Fibroblast of the conjunctiva (primary cell): Measurements from ENCODE around the gene PCIF1.
"Not testable (repeated sequence)": the region's sequence is repeated elsewhere in the genome, so short reads cannot be mapped to it uniquely, and the experiment has no call there.

ENCODE experiments used
- DNase-seq: peaks from one replicate; pipeline ENCODE4 v3.0.0-alpha.2; 2010; ENCODE audit warnings: low read depth

The PCIF1 gene

DNA sequence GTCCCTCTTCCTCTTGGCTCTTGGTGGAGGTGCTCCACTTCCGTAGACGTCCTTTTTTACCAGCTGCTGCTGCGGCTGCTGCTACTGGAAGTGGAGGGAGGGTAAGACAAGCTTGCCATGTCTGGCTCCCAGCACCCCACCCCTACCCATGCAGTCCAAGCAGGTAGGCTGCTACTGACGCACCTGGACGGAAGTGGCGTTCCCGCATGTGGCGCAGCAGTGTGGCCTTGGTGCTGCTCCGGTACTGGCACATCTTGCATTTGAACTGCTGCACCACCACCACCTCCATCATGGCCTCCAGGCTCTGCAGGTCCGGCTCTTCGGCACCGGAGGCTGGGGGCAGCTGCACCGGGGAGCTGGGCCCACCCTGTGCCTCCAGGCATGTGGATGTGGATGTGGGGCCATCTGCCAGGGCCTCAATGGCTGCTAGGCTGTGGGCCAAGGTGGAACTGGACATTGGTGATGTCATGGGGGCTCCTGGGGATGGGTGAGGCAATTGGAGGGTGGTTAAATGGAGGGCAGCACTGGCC, 33.1 kb downstream of the PCIF1 start:
- no peak for DNase-seq

- no peak for DNase-seq
These were observed 33.7 kb downstream of the PCIF1 start for GRCh38 chr20:45968081-45968671.

DNA sequence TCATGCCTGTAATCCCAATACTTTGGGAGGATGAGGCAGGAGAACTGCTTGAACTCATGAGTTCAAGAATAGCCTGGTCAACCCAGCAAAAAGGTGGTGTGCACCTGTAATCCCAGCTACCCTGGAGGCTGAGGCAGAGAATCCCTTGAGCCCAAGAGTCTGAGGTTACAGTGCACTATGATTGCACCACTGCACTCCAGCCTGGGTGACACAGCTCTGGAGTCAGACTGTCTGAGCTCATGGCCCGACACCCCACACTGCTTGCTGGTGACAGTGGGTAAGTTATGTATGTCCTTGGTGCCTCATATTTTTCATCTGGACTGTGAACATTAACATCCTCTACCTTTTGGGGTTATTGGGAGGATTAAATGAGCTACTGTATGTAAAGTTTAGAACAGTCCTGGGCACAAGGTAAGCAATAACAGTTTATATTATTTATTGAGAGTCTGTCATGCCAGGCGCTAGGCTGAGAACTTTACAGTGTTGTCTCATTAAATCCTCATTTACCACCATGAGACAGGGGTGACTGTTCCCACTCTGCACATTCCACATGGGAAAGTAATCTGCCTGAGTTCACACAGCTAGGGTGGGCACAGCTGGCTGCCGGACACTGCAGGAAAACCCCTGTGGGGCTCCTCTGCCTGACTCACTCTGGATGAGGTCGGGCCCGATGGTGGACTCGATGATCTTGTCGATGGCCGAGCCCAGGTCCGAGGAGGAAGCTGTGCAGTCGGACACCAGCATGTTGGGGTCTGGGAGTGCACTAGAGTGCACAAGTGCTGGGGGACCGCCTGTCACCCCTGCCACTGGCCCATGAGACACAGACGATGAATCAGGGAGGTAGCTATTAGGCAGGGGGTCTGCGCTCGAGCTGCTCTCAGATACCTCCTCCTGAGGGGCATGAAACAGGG, 34.6 kb downstream of the PCIF1 start:
- no peak for DNase-seq

- DNase-seq, result peak; percentile 52
These were observed 35.5 kb downstream of the PCIF1 start for GRCh38 chr20:45969712-45970634.

DNA sequence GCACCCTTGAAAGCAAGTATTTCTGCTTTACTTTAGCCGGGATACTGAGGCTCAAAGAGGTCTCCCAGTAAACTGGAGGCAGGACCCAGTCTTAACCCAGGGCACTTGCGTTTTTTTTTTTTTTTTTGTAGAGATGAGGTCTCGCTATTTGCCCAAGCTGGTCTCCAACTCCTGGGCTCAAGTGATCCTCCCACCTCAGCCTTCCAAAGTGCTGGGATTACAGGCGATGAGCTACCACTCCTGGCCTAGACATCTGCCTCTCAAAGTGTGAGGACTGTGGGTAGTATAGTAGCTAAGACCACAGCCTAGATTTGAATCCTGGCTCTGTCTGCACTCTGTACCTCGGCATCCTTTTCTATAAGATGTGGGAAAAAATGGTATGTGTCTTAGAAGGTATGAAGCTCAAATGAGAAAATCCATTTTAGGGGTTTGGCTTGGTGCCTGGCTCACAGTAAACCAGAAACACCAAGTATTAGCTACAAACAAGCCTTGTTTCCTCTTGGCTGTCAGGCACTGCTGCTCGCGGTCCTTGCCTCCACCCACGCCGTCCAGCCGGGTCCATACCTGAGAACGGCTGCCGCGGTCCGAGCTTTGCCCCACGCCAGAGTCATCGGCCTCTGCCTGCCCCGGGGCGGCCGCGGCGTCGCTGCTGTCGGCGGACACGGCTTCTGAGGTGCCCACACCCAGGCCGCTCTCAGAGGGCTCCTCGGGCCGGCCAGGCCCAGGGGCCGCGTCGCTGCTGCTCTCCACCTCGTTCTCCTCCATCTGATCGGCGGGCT, 36.4 kb downstream of the PCIF1 start:
- no peak for DNase-seq

GRCh38 chr20:45971425-45971674, 36.9 kb downstream of the PCIF1 start:
- DNase-seq, result no peak

GRCh38 chr20:45971675-45972499, 37.4 kb downstream of the PCIF1 start, which contains the start of gene ZNF335:
Gene ZNF335 (minus strand): TSS chr20:45972203. CDS start chr20:45971410, 793 bp downstream.
- peak; percentile 92 for DNase-seq

DNA sequence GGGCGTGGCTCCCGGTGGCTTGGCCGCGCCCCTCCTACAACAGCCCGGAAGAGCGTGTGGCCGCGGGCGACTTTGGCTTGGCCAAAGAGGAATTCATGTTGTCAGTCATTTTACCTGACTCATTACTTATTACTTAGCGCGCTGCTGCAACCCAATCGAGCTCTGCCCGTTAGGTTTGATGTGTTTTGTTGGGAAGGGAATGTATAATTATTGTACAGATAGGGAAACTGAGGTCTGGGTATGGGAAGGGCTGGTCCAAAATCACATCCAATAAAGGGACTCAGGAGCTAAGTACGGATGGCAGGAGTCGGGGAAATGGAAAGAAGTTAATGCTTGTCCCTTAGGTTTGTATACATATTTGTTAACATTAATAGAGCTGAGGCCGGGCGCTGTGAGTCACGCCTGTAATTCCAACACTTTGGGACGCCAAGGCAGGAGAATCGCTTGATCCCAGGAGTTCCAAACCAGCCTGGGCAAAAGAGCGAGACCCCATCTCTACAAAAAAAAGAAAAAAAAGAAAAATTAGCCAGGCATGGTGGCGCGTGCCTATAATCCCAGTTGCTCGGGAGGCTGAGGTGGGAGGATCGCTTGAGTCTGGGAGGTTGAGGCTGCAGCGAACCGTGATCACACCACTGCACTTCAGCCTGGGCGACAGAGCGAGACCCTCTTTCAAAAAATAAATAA, 38.2 kb downstream of the PCIF1 start:
- DNase-seq, result peak; percentile 92

DNA sequence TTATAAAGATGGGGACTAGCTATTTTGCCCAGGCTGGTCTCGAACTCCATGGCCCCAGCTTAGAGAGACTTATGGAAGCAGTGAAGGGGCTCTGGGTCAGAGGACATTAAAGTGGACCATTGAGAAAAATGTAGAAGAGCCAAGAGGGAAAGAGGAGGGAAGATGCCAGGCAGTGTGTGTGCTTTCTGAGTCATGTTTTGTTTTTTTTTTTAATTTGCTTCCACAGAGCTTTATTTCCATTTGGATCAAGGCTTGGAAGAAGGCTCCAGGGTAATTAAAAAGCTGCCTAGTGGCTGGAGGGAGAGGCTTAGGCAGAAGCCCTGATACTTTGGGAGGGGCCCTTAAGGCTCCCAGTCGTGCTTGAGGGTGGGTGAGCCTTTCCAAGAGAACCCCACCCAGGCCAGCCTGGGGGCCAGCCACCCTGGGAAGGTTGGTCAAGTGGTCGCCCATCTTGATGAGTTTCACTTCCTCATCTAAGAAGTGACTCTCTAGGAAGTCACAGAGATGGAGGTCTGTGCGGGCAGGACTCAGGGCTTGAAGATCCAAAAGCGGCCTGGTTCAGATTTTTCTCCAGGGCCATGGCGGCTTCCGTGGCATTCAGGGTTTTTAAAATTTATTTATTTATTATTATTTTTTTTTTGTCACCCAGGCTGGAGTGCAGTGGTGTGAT, 40.5 kb downstream of the PCIF1 start:
- DNase-seq, result no peak

DNA sequence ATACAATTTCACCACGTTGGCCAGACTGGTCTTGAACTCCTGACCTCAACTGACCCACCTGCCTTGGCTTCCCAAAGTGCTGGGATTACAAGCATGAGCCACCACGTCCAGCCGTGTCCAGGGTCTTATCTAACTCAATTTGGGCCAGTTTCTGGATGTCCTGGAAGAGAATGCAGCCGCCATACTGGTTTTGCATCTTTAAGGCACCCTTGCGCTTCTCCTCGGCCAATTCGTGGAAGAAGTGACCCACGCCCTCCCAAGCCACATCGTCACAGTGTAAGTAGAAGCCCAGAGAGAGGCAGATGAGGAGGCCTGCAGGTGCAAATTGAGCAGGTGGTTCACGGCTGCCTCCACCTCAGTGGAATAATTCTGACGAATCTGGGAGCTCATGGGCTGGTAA, 41.2 kb downstream of the PCIF1 start:
- no peak for DNase-seq

DNA sequence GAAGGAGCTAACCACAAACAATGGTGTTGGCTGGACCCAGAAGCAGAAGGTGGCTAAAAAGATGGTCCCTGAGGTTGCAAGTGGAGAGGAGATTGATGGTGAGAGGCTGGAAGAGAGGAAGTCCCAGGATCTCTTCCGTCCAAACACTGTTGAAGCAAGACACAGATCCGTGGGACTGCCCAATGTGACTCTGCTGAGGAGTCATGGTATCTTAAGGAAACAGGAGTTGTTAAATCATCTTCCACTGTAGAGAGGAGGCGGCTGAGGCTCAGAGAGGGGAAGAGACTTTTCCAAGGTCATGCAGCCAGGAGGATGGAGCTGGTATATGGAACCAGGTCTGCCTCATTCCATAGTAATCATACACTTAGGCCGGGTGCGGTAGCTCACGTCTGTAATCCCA, 41.6 kb downstream of the PCIF1 start:
- no peak for DNase-seq

DNA sequence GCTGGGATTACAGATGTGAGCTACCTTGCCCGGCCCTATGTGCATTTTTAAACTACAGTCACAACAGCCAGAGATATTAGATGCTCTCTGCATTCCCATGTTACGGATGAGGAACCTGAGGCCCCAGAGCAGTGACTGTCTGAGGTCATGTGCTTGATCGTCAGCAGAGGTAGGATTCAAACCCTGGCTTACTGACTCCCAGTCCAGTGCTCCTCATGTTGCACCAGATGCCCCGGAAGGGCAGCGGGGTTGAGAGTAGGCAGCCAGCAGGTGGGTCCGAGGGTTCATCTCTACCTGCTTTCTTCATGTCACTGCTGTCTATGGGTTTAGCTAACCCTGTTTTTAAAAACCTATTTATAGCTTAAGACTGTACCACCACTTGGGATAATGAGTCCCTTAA, 46.8 kb downstream of the PCIF1 start:
- DNase-seq, result no peak

- DNase-seq, result no peak
These were observed 48.8 kb downstream of the PCIF1 start for GRCh38 chr20:45983279-45983743.

GRCh38 chr20:45985573-45985972, 51.1 kb downstream of the PCIF1 start:
- no peak for DNase-seq

- peak; percentile 26 for DNase-seq
These were observed 52.8 kb downstream of the PCIF1 start for GRCh38 chr20:45987108-45987780.

GRCh38 chr20:45988830-45989229, 54.3 kb downstream of the PCIF1 start:
- not testable (repeated sequence) for DNase-seq

DNA sequence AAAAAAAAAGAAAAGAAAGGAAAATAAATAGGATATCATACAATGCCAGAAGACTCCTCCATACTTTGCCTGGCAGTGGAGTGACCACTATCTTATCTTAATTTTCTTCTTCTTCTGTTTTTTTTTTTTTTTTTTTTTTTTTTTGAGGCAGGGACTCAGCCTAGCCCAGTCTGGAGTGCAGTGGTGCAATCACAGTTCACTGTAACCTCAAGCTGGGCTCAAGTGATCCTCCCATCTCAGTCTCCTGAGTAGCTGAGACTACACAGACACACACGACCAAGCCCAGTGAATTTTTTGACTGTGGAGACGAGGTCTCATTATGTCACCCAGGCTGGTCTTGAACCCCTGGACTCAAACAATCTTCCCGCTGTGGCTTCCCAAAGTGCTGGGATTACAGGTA, 57.1 kb downstream of the PCIF1 start:
- no peak for DNase-seq

DNA sequence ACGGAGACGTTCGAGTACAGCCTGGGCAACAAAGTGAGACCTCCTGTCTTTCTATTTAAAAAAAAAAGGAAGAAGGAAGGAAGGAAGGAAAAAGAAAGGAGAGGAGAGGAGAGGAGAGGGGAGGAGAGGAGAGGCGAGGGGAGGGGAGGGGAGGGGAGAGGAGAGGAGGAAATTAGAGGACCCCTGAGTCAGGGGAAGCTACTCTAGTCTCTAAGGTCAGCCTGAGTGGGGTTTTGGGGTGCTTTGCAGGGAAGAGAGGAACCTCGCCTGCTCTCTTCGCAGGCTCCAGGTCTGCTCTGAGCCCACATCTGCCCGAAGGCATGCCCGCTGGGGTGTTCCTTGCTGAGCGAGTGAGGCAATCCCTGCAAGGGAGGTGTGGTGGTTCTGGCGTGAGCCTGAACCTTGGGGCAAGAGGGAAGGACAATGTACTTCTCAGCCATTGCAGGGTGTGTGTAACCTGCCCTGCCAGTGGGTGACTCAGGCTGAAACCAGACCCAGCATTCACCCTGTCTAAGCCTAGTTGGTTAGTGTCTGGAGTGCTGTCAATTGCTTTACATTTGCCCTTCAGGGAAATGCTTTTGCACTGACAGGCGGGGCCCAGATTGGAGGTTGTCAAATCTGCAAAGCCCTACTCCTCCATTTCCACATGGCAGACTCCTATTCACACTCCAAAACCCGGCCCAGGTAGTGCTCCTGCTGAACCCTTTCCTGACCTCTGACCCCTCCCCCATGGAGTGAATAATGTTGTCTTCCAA, 58.9 kb downstream of the PCIF1 start:
- DNase-seq, result no peak
